HG03442 (cell line): ENCODE measurements around the gene RPL3.

Experiments
- ATAC-seq: cut with Tn5 transposase; IDR thresholded peaks from one replicate; pipeline ENCODE4 v1.9.1; 2021; ENCODE audit warnings: mild to moderate bottlenecking, moderate library complexity; ENCODE audit not compliant: unreplicated experiment

RPL3 gene

DNA sequence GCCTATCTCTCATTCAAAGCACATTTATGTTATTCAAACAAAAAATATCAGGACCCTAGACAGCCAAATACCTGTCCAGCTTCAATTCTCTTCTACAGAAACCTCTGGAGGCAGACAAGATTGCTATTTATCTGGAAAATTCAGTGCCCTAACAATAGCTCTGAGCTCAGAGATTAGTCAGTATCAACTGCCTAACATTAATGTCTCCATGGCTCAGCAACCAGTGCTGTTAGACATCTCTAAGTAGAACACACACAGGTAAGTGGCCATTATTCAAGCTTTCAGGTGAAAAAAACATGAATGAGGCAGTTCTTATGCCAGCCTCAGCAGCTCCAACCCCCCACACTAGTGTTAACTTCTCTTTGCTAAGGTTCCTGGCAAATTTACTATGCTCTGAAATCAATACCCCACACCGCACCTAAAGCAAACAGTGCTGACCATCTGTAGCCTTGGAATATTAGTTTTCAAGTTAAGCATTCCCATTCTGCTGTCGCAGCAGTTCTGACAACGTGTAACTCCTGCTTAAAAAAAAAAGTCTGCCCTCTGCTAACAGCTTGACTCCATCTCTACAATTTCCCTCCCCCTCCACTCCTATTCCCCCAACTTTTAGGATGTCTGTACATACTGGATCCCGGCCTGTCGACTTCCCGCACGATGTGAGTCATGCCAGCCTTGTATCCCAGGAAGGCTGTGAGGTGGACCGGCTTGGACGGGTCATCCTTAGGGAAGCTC, 1.5 kb downstream of the RPL3 start:
- ATAC-seq = no peak

DNA sequence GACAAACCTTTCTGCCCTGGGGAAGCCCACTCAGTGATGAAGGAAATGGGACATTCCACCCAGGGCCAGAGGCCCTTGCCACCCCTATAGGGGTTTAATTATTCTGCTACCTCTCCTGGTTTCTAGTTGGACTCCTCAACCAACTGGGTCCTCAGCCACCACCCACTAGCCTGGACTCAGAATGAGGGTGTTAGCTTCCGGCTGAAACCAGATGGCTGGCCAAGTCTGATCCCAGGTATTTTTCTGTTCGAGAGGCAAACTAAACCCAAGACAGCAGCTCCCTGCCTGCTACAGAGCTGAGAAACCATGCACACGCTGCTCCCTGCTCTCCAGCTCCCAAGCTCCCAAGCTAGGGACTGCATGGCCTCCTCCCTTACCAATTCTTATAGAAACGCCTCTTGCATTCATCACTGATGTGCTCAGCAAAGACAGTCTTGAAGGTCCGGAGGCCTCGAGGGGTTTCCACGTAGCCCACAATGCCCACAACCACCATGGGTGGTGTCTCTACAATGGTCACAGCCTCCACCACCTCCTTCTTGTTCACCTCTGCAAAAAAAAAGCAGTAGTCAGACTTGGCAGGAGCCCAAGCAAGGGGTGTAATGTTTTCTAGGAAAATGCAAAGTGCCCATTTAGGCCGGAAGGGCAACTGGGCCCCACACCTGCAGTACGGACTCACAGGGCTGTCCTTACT, 2.2 kb downstream of the RPL3 start:
- ATAC-seq = no peak

DNA sequence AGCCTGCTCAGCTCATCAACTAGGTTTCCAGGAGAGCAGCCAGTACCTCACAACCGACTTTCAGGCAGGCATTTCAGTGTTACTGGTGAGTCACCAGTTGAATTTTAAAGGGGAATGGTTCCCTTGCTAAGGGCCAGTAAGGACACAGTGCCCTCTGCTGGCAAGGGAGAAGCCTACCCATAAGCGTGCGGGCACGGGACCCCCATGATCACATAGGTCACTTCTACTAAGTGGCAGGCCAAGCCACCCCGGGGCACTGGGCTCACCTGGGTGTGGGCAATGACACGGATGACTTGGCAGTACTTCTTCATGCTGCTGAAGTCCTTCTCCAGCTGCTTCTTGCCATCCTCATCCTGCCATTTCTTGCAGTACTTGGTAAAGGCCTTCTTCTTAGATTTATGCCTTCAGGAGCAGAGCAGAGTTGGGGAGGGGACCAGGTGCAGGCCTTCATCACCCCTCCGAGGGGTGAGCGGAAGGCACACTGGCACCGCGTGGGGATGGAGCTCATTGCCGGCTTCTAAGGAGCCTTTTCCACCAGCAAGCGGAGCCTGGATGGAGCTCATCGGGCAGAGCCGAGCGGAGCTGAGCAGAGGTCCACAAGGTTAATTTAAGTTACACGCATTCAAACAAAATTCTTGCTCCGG, 2.9 kb downstream of the RPL3 start:
- no peak for ATAC-seq

DNA sequence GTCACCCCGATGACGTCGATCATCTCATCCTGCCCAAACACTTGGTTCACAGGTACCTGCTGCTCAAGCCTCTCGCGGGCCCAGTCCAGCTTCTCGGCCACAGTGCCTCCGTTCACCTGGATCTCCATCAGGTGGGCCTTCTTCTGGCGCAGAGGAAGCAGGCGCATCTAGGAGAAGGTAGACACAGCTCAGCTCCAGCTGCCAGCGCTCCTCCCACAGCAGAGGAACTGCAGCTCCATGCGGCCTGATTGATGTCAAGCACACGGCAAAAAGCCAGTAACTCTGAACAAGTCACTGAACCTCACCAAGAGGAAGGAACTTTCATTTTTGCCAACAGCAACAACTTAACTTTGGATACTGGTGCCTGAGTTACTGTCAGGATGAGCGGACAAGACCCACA, 4.0 kb downstream of the RPL3 start:
- ATAC-seq = no peak

DNA sequence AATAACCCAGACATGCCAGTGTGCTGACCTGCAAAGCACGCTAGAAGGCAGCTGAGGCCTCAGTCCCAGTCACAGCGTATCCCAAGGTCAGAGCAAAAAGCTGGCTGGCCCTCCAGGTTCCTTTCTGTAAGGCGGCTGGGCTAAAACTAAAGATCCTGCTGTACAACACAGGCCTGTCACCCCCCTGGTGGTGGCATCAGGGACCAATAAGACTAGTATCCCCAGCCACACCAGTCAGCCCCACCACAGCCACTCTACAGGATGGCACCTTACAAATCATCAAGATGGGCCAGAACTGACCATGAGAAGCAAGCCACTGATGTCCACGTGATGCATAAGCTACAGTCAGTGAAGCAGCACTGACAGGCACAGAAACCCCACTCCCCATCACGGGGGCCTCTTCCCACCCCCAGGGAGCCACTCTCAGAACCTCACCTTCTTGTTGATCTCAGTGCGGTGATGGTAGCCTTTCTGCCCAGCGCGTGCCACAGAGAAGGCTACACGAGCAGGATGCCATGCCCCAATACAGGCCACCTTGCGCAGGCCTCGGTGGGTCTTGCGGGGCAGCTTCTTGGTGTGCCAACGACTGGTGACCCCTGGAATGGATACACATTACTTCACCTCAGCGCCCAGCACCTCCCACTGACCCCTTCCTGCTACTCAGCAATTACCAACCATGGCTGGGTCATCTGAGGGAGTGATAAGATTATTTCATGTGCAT, 5.0 kb downstream of the RPL3 start:
- ATAC-seq = no peak

DNA sequence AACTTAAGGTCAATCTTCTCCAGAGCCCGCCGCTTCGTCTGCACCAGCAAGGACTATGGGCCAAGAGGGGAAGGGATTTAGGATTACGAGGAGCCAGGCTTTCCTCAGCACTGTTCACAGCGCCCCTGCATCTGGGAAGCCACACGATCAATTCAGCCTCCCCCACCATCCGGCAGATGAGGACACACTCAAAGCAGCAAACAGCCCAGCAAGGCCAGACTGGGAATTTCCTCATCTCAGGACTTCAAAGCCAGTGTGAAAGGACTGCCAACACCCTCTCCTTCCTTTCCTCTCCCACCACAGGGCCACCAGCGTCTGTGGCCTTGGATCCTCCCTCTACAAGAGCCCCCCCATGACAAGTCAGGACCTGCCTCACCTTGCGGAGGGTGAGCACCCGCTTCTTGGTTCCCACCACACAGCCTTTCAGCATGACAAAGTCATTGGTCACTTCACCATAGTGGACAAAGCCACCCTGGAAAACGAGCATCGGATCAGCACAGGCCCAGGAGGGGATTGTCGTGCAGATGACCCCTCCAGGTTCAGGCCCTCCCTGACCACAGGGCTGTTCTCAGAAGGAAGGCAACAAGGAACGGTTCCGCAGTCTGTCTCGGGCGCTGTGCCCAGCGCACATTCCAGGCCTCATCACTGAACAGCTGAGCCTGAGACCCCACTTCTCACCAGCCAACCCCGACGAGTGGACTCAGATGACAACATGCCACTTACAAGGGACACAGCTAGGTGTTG, 6.0 kb downstream of the RPL3 start:
- ATAC-seq = no peak

DNA sequence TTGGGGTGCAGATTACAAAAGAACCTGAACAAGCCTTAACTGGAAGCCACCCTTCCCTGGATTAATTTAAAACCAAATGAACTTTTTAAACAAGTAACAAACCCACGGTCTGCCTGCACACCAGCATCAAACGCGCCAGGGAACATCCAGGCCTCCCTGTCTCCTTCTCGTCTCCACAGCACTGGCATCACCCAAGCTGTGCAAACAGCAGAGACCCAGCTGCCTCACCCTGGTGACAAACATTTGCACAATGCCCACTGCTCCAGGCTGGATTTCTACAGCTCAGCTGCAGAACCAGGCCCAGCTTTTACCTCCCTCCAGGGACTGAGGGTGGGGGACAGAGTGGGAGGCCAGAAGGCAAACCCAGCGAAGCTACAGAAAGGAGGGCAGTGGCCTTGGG, 7.0 kb downstream of the RPL3 start:
- no peak for ATAC-seq

DNA sequence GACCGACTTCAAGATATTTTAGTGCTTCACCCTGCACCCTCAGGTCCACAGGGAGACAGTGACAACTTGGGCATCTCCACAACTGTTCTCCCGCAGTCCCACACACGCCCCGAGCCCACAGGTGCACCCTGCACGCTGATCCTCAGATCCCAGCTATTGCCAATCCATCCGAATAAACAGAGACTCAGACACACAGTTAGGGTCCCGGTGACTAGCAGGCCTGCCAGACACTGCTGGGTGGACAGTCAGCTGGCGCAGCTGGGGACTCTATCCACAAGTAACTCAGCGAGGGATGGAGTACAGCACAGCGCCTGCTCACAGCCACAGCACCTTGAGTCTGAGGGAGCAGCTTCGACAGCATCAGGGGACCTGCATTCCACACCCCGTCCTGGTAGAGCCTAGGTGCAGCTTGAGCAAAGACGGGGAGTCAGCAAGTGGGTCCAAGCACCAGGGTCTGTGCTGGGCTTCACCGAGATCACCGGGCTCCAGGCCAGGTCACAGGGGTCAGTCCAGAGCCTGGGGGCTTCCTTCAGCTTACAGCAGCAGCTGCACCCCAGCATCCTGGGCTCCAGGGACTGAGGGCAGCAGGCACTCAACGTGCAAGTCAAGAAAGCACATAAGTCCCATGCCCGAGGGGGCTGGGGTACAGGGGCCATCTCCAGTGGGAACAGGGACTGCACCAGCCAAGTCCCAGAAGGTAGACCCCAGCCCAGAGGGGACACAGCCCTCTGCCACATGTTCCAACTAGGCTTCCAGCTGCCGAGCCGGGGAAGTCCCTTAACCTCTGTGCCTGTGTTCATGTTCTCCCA, 7.6 kb downstream of the RPL3 start:
- ATAC-seq = no peak

DNA sequence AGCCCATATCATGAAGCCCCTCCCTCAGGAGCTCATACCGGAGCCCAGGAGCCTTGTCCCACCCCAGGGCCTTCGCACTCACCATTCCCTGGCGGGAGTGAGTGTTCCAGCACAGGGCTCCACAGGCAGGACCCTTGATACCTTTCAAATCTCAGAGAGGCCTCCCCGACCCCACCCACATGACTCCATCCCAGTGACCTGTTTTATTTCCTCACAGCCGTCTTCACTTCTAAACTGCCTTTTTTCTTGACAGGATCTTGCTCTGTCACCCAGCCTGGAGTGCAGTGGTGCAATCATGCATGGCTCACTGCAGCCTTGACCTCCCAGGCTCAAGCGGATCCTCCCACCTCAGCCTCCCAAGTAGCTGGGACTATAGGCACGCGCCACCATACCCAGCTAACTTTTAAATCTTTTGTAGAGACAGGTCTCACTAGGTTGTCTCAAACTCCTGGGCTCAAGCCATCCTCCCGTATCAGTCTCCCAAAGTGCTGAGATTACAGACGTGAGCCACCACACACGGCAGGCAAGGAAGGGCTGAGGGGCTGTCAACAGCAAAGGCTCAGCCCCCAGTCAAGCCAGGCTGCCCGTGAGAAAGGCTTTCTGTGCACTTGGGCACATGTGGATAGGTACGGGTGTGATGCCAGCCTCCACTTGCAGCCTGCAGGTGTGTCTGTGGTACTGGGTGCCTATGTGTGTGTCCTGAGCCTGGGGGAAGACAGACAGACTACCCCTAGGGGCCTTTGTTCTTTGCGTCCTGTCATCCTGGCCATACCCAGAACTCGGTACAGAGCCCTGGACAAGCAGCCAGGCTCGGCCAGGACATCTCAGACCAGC, 9.3 kb downstream of the RPL3 start:
- no peak for ATAC-seq

DNA sequence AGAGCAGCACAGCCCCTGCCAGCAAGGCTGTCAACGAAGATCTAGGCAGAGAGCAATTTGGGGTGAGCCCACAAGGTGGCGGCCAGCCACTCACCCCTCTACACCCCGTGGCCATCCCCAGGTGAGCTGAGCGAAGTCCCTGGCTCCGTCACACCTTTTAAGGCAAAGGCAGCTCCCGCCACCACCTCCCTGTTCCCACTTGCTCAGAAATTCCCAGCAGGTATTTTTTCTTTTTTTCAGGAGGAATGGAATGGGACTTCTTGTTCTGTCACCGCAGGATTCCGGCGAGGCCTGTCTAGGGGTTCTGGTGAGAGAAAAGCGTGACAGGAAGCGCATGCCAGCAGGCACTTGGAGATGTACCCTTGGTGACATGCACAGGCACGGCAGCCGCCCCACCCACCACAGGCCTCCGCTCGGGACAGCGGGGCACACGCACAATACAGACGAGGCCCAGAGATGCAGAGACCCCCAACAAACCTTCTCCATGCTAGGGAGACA, 10.0 kb downstream of the RPL3 start:
- ATAC-seq = no peak

DNA sequence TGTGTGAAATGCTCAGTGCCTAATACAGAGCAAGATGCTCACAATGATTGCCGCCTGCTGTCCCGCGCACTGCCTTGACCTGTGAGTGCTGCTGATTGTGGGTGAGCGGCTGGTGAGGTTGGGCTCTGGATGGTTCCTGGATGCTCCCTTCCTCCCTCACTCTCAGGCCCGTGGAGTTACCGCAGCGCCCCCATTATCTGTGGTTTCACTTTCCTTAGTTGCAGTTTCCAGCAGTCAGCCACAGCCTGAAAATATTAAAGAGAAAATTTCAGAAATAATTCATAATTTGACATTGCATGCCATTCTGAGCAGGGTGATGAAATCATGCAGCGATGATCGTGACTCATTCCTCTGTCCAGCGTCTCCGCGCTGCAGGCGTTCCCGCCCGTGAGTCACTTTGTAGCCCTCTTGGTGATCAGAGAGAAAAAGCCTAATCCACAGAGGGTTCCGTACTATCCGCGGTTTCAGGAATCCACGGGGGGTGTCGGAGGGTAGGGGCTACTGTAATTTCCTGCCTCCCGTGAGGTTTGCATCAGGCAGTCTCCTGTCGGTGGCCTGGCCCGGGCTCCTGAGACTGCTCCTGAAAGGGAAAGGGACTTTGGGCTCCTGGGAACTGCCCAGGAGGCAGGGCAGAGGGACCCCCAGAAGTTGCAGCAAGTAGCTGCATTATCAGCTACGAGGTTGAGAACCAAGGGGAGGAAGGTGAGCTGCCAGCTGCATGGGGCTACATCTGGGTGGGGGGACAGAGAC, 10.6 kb downstream of the RPL3 start:
- ATAC-seq = no peak

DNA sequence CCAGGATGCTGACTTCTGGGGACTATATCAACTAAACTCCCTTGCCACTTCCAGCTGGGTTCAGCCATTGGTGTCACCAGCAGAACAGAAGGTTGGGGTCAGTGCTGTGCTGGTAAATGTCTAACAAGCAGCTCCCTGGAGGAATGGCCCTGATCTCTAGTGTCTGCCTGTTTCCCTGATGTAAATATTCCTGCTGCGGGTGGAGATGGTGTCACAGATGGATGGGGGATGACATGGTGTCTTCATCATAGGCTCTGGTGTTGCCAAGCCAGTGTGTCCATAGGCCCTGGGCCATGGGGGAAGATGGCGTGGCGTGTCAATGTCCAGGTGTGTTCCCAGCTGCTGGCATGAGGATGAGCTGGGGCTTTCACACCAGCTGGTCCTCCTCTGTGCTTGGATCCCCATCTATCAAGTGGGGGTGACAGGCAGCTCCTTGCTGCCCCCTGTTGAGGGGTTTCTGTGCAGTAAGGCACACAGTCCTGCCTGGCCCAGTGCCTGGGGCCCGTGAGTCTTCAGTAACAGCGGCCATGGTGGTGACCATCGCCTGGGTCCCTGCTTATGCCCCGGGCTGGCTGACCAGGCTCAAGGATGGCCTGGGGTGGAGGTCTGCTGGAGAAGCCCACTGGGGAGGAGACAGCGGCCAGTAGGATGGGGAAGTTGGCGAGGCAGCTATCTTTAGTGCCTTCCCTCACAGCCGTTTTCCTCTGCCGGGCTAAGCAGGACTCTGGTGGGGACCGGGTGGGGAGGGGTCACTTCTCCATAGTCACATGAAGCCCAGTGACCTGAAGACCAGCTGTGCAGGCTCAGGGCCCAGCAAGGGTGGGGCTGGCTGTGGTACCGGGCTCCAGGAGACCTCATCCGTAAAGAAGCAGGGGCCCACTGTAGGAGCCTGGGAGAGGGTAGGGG, 12.7 kb downstream of the RPL3 start:
- no peak for ATAC-seq

DNA sequence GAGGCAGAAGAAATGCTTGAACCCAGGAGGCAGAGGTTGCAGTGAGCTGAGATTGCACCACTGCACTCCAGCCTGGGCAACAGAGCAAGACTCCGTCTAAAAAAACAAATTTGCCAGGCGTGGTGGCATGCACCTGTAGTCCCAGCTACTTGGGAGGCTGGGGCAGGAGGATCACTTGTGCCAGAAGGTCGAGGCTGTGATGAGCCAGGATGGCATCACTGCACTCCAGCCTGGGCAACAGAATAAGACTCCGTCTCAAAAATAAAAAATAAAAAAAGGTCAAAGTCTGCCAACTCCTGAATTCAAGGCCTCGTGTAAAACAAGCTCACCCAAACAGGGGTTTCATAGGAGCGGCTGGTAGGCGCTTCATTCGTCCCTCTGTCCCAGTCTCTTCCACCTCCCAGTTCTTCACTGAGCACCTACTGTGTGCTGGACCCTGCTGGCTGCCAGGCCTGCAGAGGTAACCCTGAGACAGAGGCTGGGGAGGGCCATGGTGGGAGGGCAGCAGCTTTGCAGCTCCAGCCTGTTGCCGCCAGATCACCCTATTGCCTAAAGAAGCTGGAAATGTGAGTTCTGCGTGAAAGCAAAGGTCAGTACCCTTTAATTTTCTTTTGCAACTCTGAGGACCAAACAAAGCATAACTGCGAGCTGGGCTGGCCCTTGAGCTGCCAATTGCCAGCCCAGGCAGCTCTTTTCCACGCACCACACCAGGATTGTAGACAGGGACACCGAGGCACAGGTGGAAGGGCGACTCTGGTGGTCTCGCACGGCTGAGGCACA, 15.3 kb downstream of the RPL3 start:
- no peak for ATAC-seq

DNA sequence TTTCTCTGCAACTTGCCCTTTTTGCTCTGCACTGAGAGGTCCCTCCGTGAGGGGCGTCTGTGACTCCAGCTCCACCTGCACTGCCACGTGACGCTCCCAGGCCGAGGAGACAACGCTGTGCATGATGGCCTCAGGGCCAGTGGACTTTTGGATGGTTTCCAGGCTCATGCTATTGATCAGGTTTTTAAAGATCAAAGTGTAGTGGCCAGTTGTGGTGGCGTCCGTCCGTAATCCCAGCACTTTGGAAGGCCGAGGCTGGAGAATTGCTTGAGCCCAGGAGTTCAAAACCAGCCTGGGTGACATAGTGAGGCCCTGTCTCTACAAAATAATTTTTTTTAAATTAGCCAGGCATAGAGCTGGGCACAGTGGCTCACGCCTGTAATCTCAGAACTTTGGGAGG, 16.1 kb downstream of the RPL3 start:
- no peak for ATAC-seq

DNA sequence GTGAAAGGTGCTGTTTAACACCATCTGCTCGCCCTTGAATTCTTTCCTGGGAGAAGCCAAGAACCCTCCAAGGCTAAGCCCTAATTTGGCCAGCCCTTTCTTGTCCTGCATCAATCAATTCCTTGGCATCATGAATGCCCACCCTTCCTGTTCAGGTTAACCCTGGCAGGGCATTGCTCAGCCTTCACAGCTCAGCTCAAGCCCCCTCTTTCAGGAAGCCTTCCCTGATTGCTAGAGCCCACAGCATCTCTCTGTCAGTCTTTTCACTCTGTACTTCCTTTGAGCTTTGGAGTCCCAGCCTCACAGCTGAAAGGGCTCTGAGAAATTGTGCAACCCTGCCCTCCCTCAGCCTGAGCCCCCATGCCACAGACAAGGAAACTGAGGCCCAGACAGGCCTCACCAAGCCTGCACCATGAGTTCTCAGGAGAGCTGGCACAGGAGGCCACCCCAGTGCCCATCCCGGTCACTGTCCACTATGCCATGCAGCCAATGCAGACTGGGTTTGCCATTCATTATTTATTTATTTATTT, 16.9 kb downstream of the RPL3 start:
- ATAC-seq = no peak

DNA sequence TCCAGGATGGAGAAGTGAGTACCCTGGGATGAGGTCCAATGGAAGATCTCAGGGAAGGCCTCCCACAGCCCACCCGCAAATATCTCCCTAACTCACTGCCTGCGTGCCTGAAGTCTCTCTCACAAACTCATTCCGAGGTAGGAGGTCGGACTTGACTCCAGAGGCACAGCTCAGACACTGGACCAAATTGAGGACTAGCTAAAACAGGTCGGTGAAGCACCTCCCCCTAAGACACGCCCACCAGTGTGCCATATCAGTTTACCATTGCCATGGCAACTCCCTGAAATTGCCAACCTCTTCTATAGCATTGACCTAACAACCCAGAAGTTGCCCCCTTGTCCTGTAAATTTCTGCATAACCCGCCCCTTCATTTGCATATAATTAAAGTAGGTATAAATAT, 17.5 kb downstream of the RPL3 start:
- no peak for ATAC-seq
